Endothelial cell of umbilical vein (primary cell): ENCODE measurements around the gene GMPPA. TPM values are rescaled to one million over a fixed set of nuclear protein-coding genes. Genes with fewer than 3 reads are reported as not detected.

Experiments used
- BruUV-seq: library from RNA; stranded (reverse); fragments of 400-500 nt; replicated peaks from 2 replicates; lab custom pipeline; 2021; lab: Mats Ljungman, UMichigan
- CTCF ChIA-PET: fragments of 300-600, 350-600 bp; sonication (Branson Sonifier 250); formaldehyde crosslinking; loops from one replicate; lab custom pipeline; 2021; ENCODE audit warnings: antibody characterized with exemption, inconsistent platforms; lab: Charles Lee
- POLR2A ChIA-PET: fragments of 300-600, 350-600 bp; sonication (Branson Sonifier 250); formaldehyde crosslinking; loops from one replicate; lab custom pipeline; 2021; ENCODE audit warnings: antibody characterized with exemption, inconsistent platforms; lab: Charles Lee
- DNase-seq: peaks from one replicate; pipeline ENCODE4 v3.0.0-alpha.2; 2011; ENCODE audit warnings: low read depth, low spot score
- FAIRE-seq: peaks from 2 replicates; lab custom pipeline; 2011; peaks lifted over from hg19 to GRCh38; lab: Jason Lieb, UNC
- H2AFZ ChIP-seq: 2 replicates; pipeline ENCODE4 v1.6.0; 2012; ENCODE audit warnings: low read depth, low read length, control low read depth, inconsistent platforms
- H3K27ac ChIP-seq: 2 replicates; pipeline ENCODE4 v1.5.1; 2011; ENCODE audit warnings: low read depth, mild to moderate bottlenecking, control low read depth, low read length, moderate library complexity; ENCODE audit not compliant: insufficient read depth
- H3K27me3 ChIP-seq, 2 experiments: 2 replicates each; pipeline versions ENCODE4 v1.6.0 to v1.6.1; 2011; ENCODE audit warnings: low read length in 2 of 2, mixed read lengths in 1 of 2; ENCODE audit not compliant: control insufficient read depth in 2 of 2, insufficient read depth in 2 of 2
- H3K36me3 ChIP-seq, 2 experiments: 2 replicates in 1 of 2; 3 replicates in 1 of 2; pipeline ENCODE4 v1.5.1; 2011; ENCODE audit warnings: low read length in 2 of 2, mild to moderate bottlenecking in 1 of 2, moderate library complexity in 1 of 2; ENCODE audit not compliant: control insufficient read depth in 2 of 2, insufficient read depth in 2 of 2; ENCODE audit errors: extremely low read depth in 1 of 2
- H3K4me1 ChIP-seq: 3 replicates; pipeline ENCODE4 v1.5.1; 2011; ENCODE audit warnings: mild to moderate bottlenecking, low read length; ENCODE audit not compliant: control insufficient read depth, insufficient read depth; ENCODE audit errors: extremely low read depth
- H3K4me2 ChIP-seq: 2 replicates; pipeline ENCODE4 v1.6.1; 2011; ENCODE audit warnings: low read length, control low read depth, mixed read lengths; ENCODE audit not compliant: insufficient read depth
- H3K4me3 ChIP-seq, 3 experiments: fragments of 200-600 bp in 1 of 3; sonication (generic), shearing (Covaris generic) in 1 of 3; replicated peaks in 1 of 3; 2 replicates each; pipeline ENCODE4 v1.5.1; 2011 to 2016; ENCODE audit warnings: control low read depth in 3 of 3, low read length in 3 of 3, mild to moderate bottlenecking in 2 of 3, inconsistent platforms in 1 of 3, low read depth in 1 of 3, moderate library complexity in 1 of 3; ENCODE audit not compliant: insufficient read depth in 1 of 3
- H3K79me2 ChIP-seq: 2 replicates; pipeline ENCODE4 v1.6.0; 2012; ENCODE audit warnings: low read length, inconsistent platforms; ENCODE audit not compliant: control insufficient read depth, insufficient read depth
- H3K9ac ChIP-seq: replicated peaks from 2 replicates; pipeline ENCODE3; 2011; ENCODE audit warnings: low read length, control low read depth; ENCODE audit not compliant: insufficient read depth; ENCODE audit errors: extremely low read depth
- H3K9me1 ChIP-seq: replicated peaks from 3 replicates; pipeline ENCODE4 v1.6.0; 2011; ENCODE audit warnings: mild to moderate bottlenecking, low read length; ENCODE audit not compliant: control insufficient read depth, insufficient read depth; ENCODE audit errors: extremely low read depth
- H3K9me3 ChIP-seq: replicated peaks from 2 replicates; pipeline ENCODE4 v1.5.1; 2012; ENCODE audit warnings: low read length, inconsistent platforms; ENCODE audit not compliant: control insufficient read depth, insufficient read depth
- H4K20me1 ChIP-seq: replicated peaks from 2 replicates; pipeline ENCODE3; 2011; ENCODE audit warnings: mild to moderate bottlenecking, low read length; ENCODE audit not compliant: control insufficient read depth, insufficient read depth; ENCODE audit errors: extremely low read depth
- CTCF ChIP-seq, 2 donors: IDR thresholded peaks; 1 replicate in 1 of 2; 2 replicates in 1 of 2; pipeline ENCODE4 v1.5.1; 2011; ENCODE audit warnings: low read length in 2 of 2, mild to moderate bottlenecking in 2 of 2, moderate library complexity in 2 of 2, control low read depth in 1 of 2, inconsistent platforms in 1 of 2, low read depth in 1 of 2; ENCODE audit not compliant: insufficient read depth in 1 of 2; ENCODE audit errors: extremely low read depth in 1 of 2
- EZH2 ChIP-seq: IDR thresholded peaks from 2 replicates; pipeline ENCODE4 v1.6.1; 2012; ENCODE audit warnings: borderline replicate concordance, low read depth, mild to moderate bottlenecking, moderate library complexity, low read length, inconsistent platforms; ENCODE audit not compliant: severe bottlenecking
- FOS ChIP-seq: IDR thresholded peaks from 2 replicates; pipeline ENCODE4 v1.6.1; 2011; ENCODE audit warnings: mild to moderate bottlenecking, low read length, moderate library complexity, borderline replicate concordance; ENCODE audit not compliant: insufficient read depth
- GATA2 ChIP-seq: IDR thresholded peaks from 2 replicates; pipeline ENCODE4 v1.7.0; 2011; ENCODE audit warnings: low read depth, mild to moderate bottlenecking, moderate library complexity, mixed read lengths, low read length; ENCODE audit not compliant: insufficient read length, insufficient read depth
- JUN ChIP-seq: IDR thresholded peaks from 2 replicates; pipeline ENCODE4 v1.6.1; 2011; ENCODE audit warnings: borderline replicate concordance, low read depth; ENCODE audit not compliant: insufficient read length, insufficient read depth
- MAX ChIP-seq: IDR thresholded peaks from 2 replicates; pipeline ENCODE4 v1.6.1; 2011; ENCODE audit not compliant: insufficient read depth, insufficient read length
- MYC ChIP-seq: IDR thresholded peaks from one replicate; pipeline ENCODE4 v1.6.1; 2011; ENCODE audit warnings: mild to moderate bottlenecking, low read depth, low read length
- POLR2A ChIP-seq: IDR thresholded peaks from 2 replicates; pipeline ENCODE4 v1.6.1; 2012; ENCODE audit warnings: low read depth, mild to moderate bottlenecking, control low read depth, low read length
- POLR2AphosphoS5 ChIP-seq: IDR thresholded peaks from 2 replicates; pipeline ENCODE4 v1.6.1; 2012; ENCODE audit warnings: low read depth, mild to moderate bottlenecking, control low read depth, low read length, moderate library complexity; ENCODE audit not compliant: insufficient read depth
- dilution Hi-C: fragments of 300-500 bp; cut with MboI; formaldehyde crosslinking; loops from one replicate; pipeline ENCODE4 v1.15.0; 2019; ENCODE audit warnings: low sequenced_read_pairs; ENCODE audit not compliant: extremely low pct_ligation_motif_present
- intact Hi-C: fragments of 100-400 bp; cut with micrococcal nuclease; formaldehyde crosslinking; loops from one replicate; pipeline ENCODE4 v1.10.0; 2022
- polyA plus RNA-seq, 4 experiments: library from polyadenylated mRNA; depleted of rRNA in 3 of 4; stranded (reverse) in 3 of 4; unstranded in 1 of 4; fragments of >200 nt; gene quantifications; 2 replicates each; pipeline versions ENCODE4 v1.2.1 to v1.2.3, GENCODE V29; 2011 to 2012; ENCODE audit warnings: missing spikeins in 1 of 4
- total RNA-seq: library from RNA; stranded (reverse); gene quantifications from 2 replicates; pipeline ENCODE4 v1.2.3, GENCODE V29; 2021

Gene GMPPA
- total and polyA plus RNA-seq, 2 donors (not counting 3 experiments of a cell fraction or from before 2014, with no cell fraction given) = 39.1 to 104 TPM

DNA sequence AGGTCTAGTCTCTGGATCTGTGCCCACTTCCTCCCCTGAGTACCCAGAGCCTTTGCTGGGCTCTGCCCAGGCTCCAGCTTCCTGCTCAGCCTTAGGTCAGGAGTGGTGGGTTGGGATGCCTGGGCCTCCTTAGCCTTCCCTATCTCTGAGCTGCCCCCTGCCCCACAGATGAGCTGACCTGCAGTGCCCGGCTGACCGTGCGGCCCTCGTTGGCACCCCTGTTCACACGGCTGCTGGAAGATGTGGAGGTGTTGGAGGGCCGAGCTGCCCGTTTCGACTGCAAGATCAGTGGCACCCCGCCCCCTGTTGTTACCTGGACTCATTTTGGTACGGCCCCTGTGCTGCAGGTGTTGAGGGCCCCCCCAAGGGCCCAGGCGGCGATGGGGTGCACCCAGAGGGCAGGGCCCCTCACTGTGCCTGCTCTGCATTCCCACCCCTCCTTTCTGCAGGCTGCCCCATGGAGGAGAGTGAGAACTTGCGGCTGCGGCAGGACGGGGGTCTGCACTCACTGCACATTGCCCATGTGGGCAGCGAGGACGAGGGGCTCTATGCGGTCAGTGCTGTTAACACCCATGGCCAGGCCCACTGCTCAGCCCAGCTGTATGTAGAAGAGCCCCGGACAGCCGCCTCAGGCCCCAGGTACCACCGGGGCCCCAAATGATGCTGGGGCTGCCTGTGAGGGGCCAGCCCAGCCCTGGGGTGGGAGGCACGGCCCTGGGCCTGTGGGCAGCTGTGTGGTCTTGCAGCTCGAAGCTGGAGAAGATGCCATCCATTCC lies 30.1 kb upstream of the GMPPA start:
- no peak for FAIRE-seq

More for the DNA sequence above, 30.1 kb upstream of the GMPPA start:
- Histone ChIP-seq H3K4me3 (no peak overlapping the region), H3K27ac (no peak overlapping the region), H3K9me1 (no peaks in the 10 kb centered on the region), H3K4me1 (no peaks in the 10 kb centered on the region), H3K36me3 (no peaks in the 10 kb centered on the region), H3K9me3 (no peaks in the 10 kb centered on the region), H2AFZ (no peak overlapping the region), H3K79me2 (no peaks in the 10 kb centered on the region), H4K20me1 (no peaks in the 10 kb centered on the region), H3K9ac (no peak overlapping the region), H3K4me2 (no peak overlapping the region), H3K27me3 (no peaks in the 10 kb centered on the region)
- TF ChIP-seq JUN = no peak
- no peak for TF ChIP-seq EZH2
- no peak for TF ChIP-seq GATA2
- no peak for TF ChIP-seq MYC
- TF ChIP-seq POLR2AphosphoS5 = no peak
- TF ChIP-seq CTCF (IDR thresholded peaks at IDR 0.05; ENCODE audit: extremely low read depth in 1 of 2, insufficient read depth in 1 of 2, low read depth in 1 of 2, low read length in 2 of 2) = no peak
- TF ChIP-seq POLR2A = no peak
- no peak for TF ChIP-seq MAX
- TF ChIP-seq FOS = no peak
- dilution Hi-C loops (no loop called here), intact Hi-C loops (no loop called here)
- BruUV-seq = no TSS peak
- ChIA-PET POLR2A (no interaction called here), CTCF (interaction anchor here (1.3 to 3.0 kb wide), 5 partner anchors 9 to 61 kb away, joined by 3 to 12 read pairs (median 7); no protein-coding TSS in a partner anchor)
- no peak for DNase-seq
